K562 (cell line): ENCODE data around the gene ITGA11. TPM values are rescaled to one million over a fixed set of nuclear protein-coding genes. Genes with fewer than 3 reads are reported as not detected.

Experiments used
- BRF1 ChIP-seq: IDR thresholded peaks from 3 replicates; pipeline ENCODE4 v1.6.1; 2011; ENCODE audit warnings: borderline replicate concordance, mild to moderate bottlenecking; ENCODE audit not compliant: insufficient read length; ENCODE audit errors: extremely low read depth
- CBX8 ChIP-seq: fragments of 200-600 bp; sonication (generic); IDR thresholded peaks from 2 replicates; pipeline ENCODE4 v1.6.1; 2012; ENCODE audit warnings: borderline replicate concordance, mixed run types, low read depth, mild to moderate bottlenecking, moderate library complexity, mixed read lengths, low read length, control low read depth, inconsistent platforms; ENCODE audit not compliant: poor library complexity, severe bottlenecking; ENCODE audit errors: extremely low read depth
- CHD7 ChIP-seq: fragments of 200-600 bp; sonication (generic); IDR thresholded peaks from one replicate; pipeline ENCODE4 v1.6.1; 2012; ENCODE audit warnings: mild to moderate bottlenecking, low read depth, low read length, inconsistent platforms
- MBD1 ChIP-seq: fragments of 250-450 bp; sonication (Bioruptor Pico); IDR thresholded peaks from 2 replicates; pipeline ENCODE4 v1.8.0; 2022; ENCODE audit warnings: inconsistent platforms
- TFAP4 ChIP-seq: sonication (generic); formaldehyde crosslinking; IDR thresholded peaks from 2 replicates; pipeline ENCODE4 v1.8.0; 2022; ENCODE audit warnings: missing genetic modification reagents, mild to moderate bottlenecking, moderate library complexity, borderline replicate concordance
- polyA plus RNA-seq, 8 experiments: library from polyadenylated mRNA; depleted of rRNA in 4 of 8; stranded (reverse) in 5 of 8; unstranded in 3 of 8; fragments of >200 nt; fragmentation: Nextera tagmentation in 2 of 8; fragmentation: Illumina TruSeq in 1 of 8; extraction: Ambion mirVana in 2 of 8; extraction: Trizol in 1 of 8; gene quantifications; 2 replicates each; pipeline versions ENCODE4 v1.2.1 to v1.2.3, GENCODE V29; 2011 to 2014; ENCODE audit warnings: inconsistent platforms in 1 of 8, missing spikeins in 1 of 8
- total RNA-seq, 7 experiments: library from RNA; depleted of rRNA in 6 of 7; stranded (reverse); fragments of >200 nt in 6 of 7; fragmentation: Illumina TruSeq in 2 of 7; extraction: Trizol in 2 of 7; gene quantifications; 2 replicates each; pipeline versions ENCODE4 v1.2.1 to v1.2.3, GENCODE V29; 2011 to 2021; ENCODE audit warnings: low replicate concordance in 1 of 7

Gene ITGA11
- total and polyA plus RNA-seq, 9 of the 15 experiments (the other 6 are each of a cell fraction or from before 2014, with no cell fraction given): 0.01 TPM; not detected in 8

- TF ChIP-seq MBD1: no peak
- no peak for TF ChIP-seq CBX8
- TF ChIP-seq CHD7: no peak
- TF ChIP-seq BRF1: no peak
- no peak for TF ChIP-seq TFAP4 (CRISPR knock-in tag)
These were observed 49.4 kb upstream of the ITGA11 start (continued) for GRCh38 chr15:68481321-68481720.
